ENCODE results near the gene STING1.

Gene STING1

DNA sequence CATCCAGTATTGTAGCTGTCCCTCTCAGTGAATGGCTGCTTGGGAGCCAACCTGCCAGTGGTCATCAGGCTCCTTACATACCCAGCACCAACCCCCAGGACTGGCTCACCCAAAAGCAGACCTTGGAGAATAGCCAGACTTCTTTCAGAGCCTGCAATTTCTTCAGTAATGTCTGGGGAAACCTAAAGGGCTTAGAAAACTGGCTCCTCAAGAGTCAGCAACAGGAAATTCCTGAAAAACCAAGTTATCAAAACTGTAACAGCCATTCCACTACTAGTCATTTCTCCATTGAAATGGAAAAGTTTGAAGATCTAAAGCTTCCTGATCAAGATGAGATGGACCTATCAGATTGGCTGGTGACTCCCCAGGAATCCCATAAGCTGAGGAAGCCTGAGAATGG is 12.3 kb upstream of the STING1 start:
- H3K27ac ChIP-seq (ENCODE audit: low read depth, low read length, poor library complexity, severe bottlenecking), result no peak overlapping the region
- no peaks in the 10 kb centered on the region for H3K4me1 ChIP-seq (ENCODE audit: insufficient read depth, low read length, severe bottlenecking)
- H3K9me2 ChIP-seq (ENCODE audit: low read depth, low read length), result no peaks in the 10 kb centered on the region
- no peak overlapping the region for H3K4me2 ChIP-seq (ENCODE audit: low read length)
- TF ChIP-seq EZH2 (IDR thresholded peaks at IDR 0.05; ENCODE audit: borderline replicate concordance, low read length) (no peak), CTCF (IDR thresholded peaks at IDR 0.05; ENCODE audit: low read length) (no peak)
- no peak overlapping the region for H3K4me3 ChIP-seq (ENCODE audit: low read depth, low read length, poor library complexity, severe bottlenecking)
- H3K9ac ChIP-seq (ENCODE audit: low read length), result no peak overlapping the region
- H3F3A ChIP-seq (ENCODE audit: insufficient read depth, low read length), result no peaks in the 10 kb centered on the region
- H3K27me3 ChIP-seq (ENCODE audit: insufficient read depth, low read length), result no peaks in the 10 kb centered on the region
- no peaks in the 10 kb centered on the region for H3K9me3 ChIP-seq (ENCODE audit: low read length)
- no peaks in the 10 kb centered on the region for H4K20me1 ChIP-seq (ENCODE audit: insufficient read depth, low read length)
- no peaks in the 10 kb centered on the region for H3K36me3 ChIP-seq (ENCODE audit: insufficient read depth, low read length)
- no peaks in the 10 kb centered on the region for H3K79me2 ChIP-seq (ENCODE audit: insufficient read depth, low read length)
- no peak overlapping the region for H2AFZ ChIP-seq (ENCODE audit: low read length)

DNA sequence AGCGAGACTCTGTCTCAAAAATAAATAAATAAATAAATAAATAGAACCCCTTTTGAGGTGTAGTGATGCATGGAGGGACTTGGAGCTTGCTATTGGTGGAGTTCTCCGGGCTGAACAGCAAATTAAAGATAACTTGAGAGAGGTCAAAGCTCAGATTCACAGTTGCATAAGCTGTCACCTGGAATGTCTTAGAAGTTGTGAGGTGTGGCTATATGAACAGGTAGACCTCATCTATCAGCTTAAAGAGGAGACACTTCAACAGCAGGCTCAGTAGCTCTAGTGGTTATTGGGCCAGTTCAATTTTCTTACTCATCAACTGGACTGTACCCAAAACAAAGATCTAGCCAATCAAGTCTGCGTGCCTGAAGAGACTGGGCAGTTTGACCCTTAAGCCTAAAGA is 11.7 kb upstream of the STING1 start:
- Histone ChIP-seq H3K4me3 (ENCODE audit: low read depth, low read length, poor library complexity, severe bottlenecking) (no peak overlapping the region), H3K79me2 (ENCODE audit: insufficient read depth, low read length) (no peaks in the 10 kb centered on the region), H3K9me2 (ENCODE audit: low read depth, low read length) (no peaks in the 10 kb centered on the region), H4K20me1 (ENCODE audit: insufficient read depth, low read length) (no peaks in the 10 kb centered on the region), H3K9me3 (ENCODE audit: low read length) (no peaks in the 10 kb centered on the region), H3K4me2 (ENCODE audit: low read length) (no peak overlapping the region), H3K27me3 (ENCODE audit: insufficient read depth, low read length) (no peaks in the 10 kb centered on the region), H3K36me3 (ENCODE audit: insufficient read depth, low read length) (no peaks in the 10 kb centered on the region), H3K27ac (ENCODE audit: low read depth, low read length, poor library complexity, severe bottlenecking) (no peak overlapping the region), H2AFZ (ENCODE audit: low read length) (no peak overlapping the region), H3K4me1 (ENCODE audit: insufficient read depth, low read length, severe bottlenecking) (no peaks in the 10 kb centered on the region), H3K9ac (ENCODE audit: low read length) (no peak overlapping the region), H3F3A (ENCODE audit: insufficient read depth, low read length) (no peaks in the 10 kb centered on the region)
- no peak for TF ChIP-seq CTCF (IDR thresholded peaks at IDR 0.05; ENCODE audit: low read length)
- TF ChIP-seq EZH2 (IDR thresholded peaks at IDR 0.05; ENCODE audit: borderline replicate concordance, low read length), result no peak

DNA sequence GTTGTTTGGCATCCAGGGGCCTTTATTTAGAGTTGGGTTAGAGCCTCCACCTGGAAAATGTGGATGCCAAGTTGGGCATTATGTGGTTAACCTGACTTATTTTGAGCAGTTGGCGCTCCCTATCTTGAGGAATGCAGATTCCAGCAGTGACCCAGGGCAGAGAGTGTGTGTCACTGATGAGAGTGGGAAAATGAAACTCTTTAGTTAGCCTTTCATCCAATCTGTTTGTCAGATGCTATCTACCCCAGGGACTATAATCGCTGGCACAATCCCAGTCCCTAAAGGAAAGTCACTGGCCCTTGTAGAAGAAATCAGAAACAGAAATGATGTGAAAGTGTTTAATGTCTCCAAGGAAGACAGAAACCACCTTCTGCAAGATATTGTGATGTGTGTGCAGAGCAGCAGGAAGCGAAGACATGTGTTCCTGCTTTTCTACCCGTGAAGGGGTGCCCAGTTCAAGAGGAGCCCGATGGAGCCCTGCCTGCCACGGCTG is 10.2 kb upstream of the STING1 start:
- Histone ChIP-seq H3K9me2 (ENCODE audit: low read depth, low read length) (no peaks in the 10 kb centered on the region), H4K20me1 (ENCODE audit: insufficient read depth, low read length) (no peaks in the 10 kb centered on the region), H3K4me2 (ENCODE audit: low read length) (no peak overlapping the region), H3K27ac (ENCODE audit: low read depth, low read length, poor library complexity, severe bottlenecking) (no peak overlapping the region), H3K36me3 (ENCODE audit: insufficient read depth, low read length) (no peaks in the 10 kb centered on the region), H3K4me1 (ENCODE audit: insufficient read depth, low read length, severe bottlenecking) (no peaks in the 10 kb centered on the region), H3K27me3 (ENCODE audit: insufficient read depth, low read length) (no peaks in the 10 kb centered on the region), H3K79me2 (ENCODE audit: insufficient read depth, low read length) (no peaks in the 10 kb centered on the region), H2AFZ (ENCODE audit: low read length) (no peak overlapping the region), H3F3A (ENCODE audit: insufficient read depth, low read length) (no peaks in the 10 kb centered on the region), H3K4me3 (ENCODE audit: low read depth, low read length, poor library complexity, severe bottlenecking) (no peak overlapping the region), H3K9ac (ENCODE audit: low read length) (no peak overlapping the region), H3K9me3 (ENCODE audit: low read length) (no peaks in the 10 kb centered on the region)
- TF ChIP-seq CTCF (IDR thresholded peaks at IDR 0.05; ENCODE audit: low read length) (no peak), EZH2 (IDR thresholded peaks at IDR 0.05; ENCODE audit: borderline replicate concordance, low read length) (no peak)
